Activated naive CD8-positive, alpha-beta T cell treated with anti-CD3 and anti-CD28 coated beads for 36 hours (primary cell): ENCODE data around the gene PTTG1IP2. TPM values are rescaled to one million over a fixed set of nuclear protein-coding genes. Genes with fewer than 3 reads are reported as not detected.
A peak's percentile ranks its signal among the peaks of the same experiment; 100 is the strongest.

Source experiments
- DNase-seq: peaks from one replicate; pipeline ENCODE4 v3.0.0; 2021
- H3K27ac Mint-ChIP-seq: one replicate; pipeline ENCODE4 v1.8.0; 2022; ENCODE audit warnings: mild to moderate bottlenecking, moderate library complexity, mixed read lengths
- H3K27me3 Mint-ChIP-seq: one replicate; pipeline ENCODE4 v1.8.0; 2022; ENCODE audit warnings: mild to moderate bottlenecking, mixed read lengths
- H3K36me3 Mint-ChIP-seq: one replicate; pipeline ENCODE4 v1.8.0; 2021; ENCODE audit warnings: mild to moderate bottlenecking, mixed read lengths
- H3K4me1 Mint-ChIP-seq: one replicate; pipeline ENCODE4 v1.8.0; 2021; ENCODE audit warnings: mixed read lengths
- H3K4me3 Mint-ChIP-seq: one replicate; pipeline ENCODE4 v1.8.0; 2022; ENCODE audit warnings: mild to moderate bottlenecking, moderate library complexity, mixed read lengths
- H3K9me3 Mint-ChIP-seq: one replicate; pipeline ENCODE4 v1.8.0; 2022; ENCODE audit warnings: mixed read lengths
- total RNA-seq, 2 experiments: library from RNA; stranded (reverse); gene quantifications; one replicate each; pipeline ENCODE4 v1.2.3, GENCODE V29; 2021

Gene PTTG1IP2
- total RNA-seq = not detected

GRCh38 chr7:90469554-90469953 lies at the start of gene PTTG1IP2:
Gene PTTG1IP2 (plus strand): TSS chr7:90469639. CDS start chr7:90469787, 148 bp downstream.
- H3K4me3 Mint-ChIP-seq = no peak within 1 kb of the TSS
- peaks cover 12% of the 10 kb centered on the region for H3K9me3 Mint-ChIP-seq
- H3K27ac Mint-ChIP-seq = no peak within 1 kb of the TSS
- peaks cover 7% of the 10 kb centered on the region for H3K4me1 Mint-ChIP-seq
- peaks cover 5% of the 10 kb centered on the region for H3K27me3 Mint-ChIP-seq
- H3K36me3 Mint-ChIP-seq = peaks cover 11% of the 10 kb centered on the region
- DNase-seq = no peak

DNA sequence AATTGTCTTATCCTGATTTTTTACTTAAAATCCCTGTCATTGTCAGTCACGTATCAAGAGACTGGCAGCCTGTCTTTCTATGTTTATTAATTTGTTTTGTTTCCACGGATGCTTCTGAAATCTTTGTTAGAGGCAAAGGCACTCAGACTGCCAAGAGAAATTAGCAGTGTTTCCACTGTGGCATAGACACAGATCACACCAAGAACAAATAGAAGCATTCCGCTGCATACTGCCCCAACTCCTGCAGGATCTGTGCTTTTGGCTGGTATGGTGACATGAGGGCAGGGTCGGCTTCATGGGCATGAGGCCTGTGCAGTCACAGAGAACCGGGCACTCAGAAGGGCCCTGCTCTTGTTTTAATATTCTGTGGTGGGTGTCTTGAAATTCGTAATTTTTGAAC lies 47.8 kb upstream of the PTTG1IP2 start:
- no peaks in the 10 kb centered on the region for H3K9me3 Mint-ChIP-seq
- no peak overlapping the region for H3K4me3 Mint-ChIP-seq
- no peaks in the 10 kb centered on the region for H3K36me3 Mint-ChIP-seq
- no peaks in the 10 kb centered on the region for H3K27me3 Mint-ChIP-seq
- peaks cover 17% of the 10 kb centered on the region for H3K4me1 Mint-ChIP-seq
- no peak overlapping the region for H3K27ac Mint-ChIP-seq
- no peak for DNase-seq

GRCh38 chr7:90424720-90425119 lies 44.7 kb upstream of the PTTG1IP2 start:
- H3K27me3 Mint-ChIP-seq = no peaks in the 10 kb centered on the region
- peak overlapping the region; percentile 3 for H3K4me3 Mint-ChIP-seq
- peak overlapping the region; percentile 43 for H3K27ac Mint-ChIP-seq
- no peak for DNase-seq
- no peaks in the 10 kb centered on the region for H3K9me3 Mint-ChIP-seq
- peaks cover 17% of the 10 kb centered on the region for H3K4me1 Mint-ChIP-seq
- no peaks in the 10 kb centered on the region for H3K36me3 Mint-ChIP-seq

GRCh38 chr7:90425376-90425775 lies 44.1 kb upstream of the PTTG1IP2 start:
- H3K27me3 Mint-ChIP-seq = no peaks in the 10 kb centered on the region
- H3K4me3 Mint-ChIP-seq = peak overlapping the region; percentile 3
- no peaks in the 10 kb centered on the region for H3K36me3 Mint-ChIP-seq
- H3K9me3 Mint-ChIP-seq = no peaks in the 10 kb centered on the region
- no peak for DNase-seq
- peaks cover 17% of the 10 kb centered on the region for H3K4me1 Mint-ChIP-seq
- H3K27ac Mint-ChIP-seq = peak overlapping the region; percentile 43

DNA sequence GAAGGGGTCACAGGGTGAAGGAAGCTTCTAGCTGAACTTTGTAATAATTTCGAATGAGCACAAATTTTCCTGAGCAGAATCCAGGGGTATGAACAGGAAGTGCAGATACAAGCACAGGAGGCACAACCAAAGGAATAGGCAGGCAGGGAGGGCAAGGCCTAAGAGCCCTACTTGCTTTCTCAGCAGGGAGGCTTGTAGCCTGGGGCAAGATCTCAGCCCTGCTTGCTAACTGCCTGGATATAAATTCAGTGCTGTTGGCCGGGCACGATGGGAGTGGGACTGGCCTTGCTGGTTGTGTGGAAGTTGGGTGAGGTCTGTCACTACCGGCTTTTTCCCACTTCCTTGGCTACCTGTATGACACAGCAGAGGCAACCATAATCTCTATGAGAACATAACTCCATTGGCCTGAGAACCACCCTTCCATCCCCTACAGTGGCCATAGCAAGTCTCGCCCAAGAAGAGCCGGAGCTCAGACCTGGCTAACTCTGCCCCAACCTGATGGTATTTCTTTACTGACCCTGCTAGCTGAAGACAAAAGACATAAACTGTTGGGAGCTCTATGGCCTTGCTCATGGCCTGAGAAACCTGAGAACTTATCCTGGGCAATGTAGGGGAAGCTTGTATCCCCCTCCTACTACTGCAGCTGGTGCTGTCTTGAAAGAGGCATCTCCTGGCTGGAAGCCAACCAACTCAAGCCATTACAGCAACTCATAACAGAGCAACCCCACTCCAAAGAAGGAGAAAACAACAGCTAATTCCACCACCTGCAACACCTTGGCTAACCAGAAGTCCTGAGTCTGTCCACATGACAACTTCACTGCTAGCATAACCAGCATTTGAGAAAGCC lies 38.6 kb upstream of the PTTG1IP2 start:
- H3K36me3 Mint-ChIP-seq = no peaks in the 10 kb centered on the region
- H3K27me3 Mint-ChIP-seq = peaks cover 14% of the 10 kb centered on the region
- H3K9me3 Mint-ChIP-seq = peaks cover 2% of the 10 kb centered on the region
- no peak overlapping the region for H3K27ac Mint-ChIP-seq
- DNase-seq = no peak
- peaks cover under 1% of the 10 kb centered on the region for H3K4me1 Mint-ChIP-seq
- H3K4me3 Mint-ChIP-seq = no peak overlapping the region

DNA sequence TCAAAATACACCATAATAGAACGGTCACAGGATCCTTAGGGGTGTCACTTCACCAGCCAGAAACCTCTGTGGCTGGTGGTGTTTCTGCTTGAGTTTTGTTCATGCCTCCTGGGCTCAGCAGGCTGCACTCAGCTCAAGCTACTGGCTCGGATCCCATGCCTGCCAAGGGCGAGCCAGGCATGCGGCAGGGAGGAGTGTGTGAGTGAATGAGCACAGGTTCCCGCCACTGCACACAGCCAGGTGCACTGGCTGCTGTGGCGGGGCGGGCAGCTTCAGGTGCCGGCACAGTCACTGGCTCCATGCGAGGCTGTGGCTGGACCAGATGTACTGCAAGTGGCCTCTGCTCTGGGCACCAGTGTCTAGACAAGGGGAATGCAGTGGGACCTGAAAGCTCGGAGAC lies 36.7 kb upstream of the PTTG1IP2 start:
- Mint-ChIP-seq H3K4me3 (no peak overlapping the region), H3K27ac (no peak overlapping the region), H3K9me3 (peaks cover 2% of the 10 kb centered on the region), H3K27me3 (peaks cover 22% of the 10 kb centered on the region), H3K4me1 (no peaks in the 10 kb centered on the region), H3K36me3 (no peaks in the 10 kb centered on the region)
- DNase-seq = no peak

DNA sequence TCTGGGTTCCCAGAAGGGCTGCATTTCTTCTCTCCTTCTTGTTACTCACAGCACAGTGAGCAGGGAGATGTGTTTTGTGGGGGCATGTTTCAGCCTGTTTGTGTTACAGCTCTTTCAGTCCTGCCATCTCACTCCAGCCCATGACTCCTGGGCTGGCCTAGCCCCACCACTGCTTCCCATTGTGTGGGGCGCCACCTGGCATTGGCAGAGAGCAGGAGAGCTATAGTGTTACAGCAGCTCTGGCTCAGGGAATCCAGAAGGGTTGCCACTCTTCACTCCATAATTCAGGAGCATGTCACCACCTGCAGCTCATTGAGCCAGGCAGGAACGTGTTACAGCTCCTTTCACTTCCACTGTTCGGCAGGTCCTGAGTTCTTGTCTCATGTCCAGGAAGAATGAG lies 36.2 kb upstream of the PTTG1IP2 start:
- no peaks in the 10 kb centered on the region for H3K36me3 Mint-ChIP-seq
- H3K27me3 Mint-ChIP-seq = peaks cover 22% of the 10 kb centered on the region
- H3K4me3 Mint-ChIP-seq = no peak overlapping the region

DNA sequence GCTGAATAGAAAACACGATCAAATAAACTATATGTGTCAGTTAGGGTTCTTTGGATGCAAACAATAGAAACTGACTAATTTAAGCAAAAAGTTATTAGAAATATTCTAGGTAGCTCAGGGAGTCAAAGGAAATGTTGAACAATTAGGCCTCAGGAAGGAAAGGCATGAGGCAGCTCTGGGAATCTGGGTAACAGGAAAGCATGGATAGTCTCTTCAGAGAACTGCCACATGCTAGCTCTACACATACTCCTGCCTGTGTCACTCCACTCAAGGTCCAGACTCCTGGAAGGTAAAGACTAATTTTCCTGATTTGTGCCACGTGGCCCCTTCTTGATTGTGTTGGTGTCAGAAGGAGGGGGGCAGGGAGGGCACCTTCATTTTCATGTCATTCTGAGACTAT lies 23.8 kb upstream of the PTTG1IP2 start:
- H3K36me3 Mint-ChIP-seq = no peaks in the 10 kb centered on the region
- H3K4me1 Mint-ChIP-seq = no peaks in the 10 kb centered on the region
- H3K9me3 Mint-ChIP-seq = no peaks in the 10 kb centered on the region
- peaks cover 4% of the 10 kb centered on the region for H3K27me3 Mint-ChIP-seq
- DNase-seq = no peak
- H3K4me3 Mint-ChIP-seq = no peak overlapping the region
- no peak overlapping the region for H3K27ac Mint-ChIP-seq

More for the DNA sequence above, 36.2 kb upstream of the PTTG1IP2 start:
- no peak overlapping the region for H3K27ac Mint-ChIP-seq
- H3K9me3 Mint-ChIP-seq = peaks cover 3% of the 10 kb centered on the region
- no peaks in the 10 kb centered on the region for H3K4me1 Mint-ChIP-seq
- no peak for DNase-seq

- H3K27ac Mint-ChIP-seq = no peak overlapping the region
- no peaks in the 10 kb centered on the region for H3K9me3 Mint-ChIP-seq
- H3K4me3 Mint-ChIP-seq = no peak overlapping the region
- peaks cover 4% of the 10 kb centered on the region for H3K27me3 Mint-ChIP-seq
- H3K36me3 Mint-ChIP-seq = no peaks in the 10 kb centered on the region
- DNase-seq = no peak
- no peaks in the 10 kb centered on the region for H3K4me1 Mint-ChIP-seq
Observed at GRCh38 chr7:90446137-90446899, 23.1 kb upstream of the PTTG1IP2 start.

DNA sequence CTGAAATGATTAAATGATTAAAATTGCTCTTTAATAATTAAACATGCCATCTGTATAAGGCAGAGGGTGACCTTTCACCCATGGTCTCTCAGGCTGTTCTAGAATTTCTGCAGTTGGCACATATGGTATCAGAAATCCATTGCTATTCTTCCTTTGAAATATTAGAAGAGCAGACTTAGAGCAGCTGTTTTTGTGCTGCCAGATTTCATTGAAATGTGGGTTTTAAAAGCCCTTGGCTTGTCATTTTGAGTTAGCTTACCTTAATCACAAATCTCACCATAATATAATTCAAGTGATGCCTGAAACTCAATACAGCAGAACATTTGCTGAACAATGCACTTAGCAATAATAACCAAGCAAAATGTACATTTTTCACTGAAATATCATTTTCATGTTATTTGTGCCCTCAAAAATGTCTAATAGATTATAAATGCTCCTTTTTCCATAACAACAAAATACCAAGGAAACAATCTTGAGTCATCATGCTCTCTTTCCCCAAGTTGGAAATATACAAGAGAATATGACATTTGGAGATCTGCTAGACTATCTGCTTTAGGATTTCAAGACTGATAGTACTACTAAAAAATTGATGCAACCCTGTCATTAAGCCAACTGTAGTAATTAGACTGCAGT lies 16.1 kb upstream of the PTTG1IP2 start:
- peaks cover 6% of the 10 kb centered on the region for H3K27me3 Mint-ChIP-seq
- H3K27ac Mint-ChIP-seq = no peak overlapping the region
- H3K9me3 Mint-ChIP-seq = no peaks in the 10 kb centered on the region
- H3K4me1 Mint-ChIP-seq = peaks cover 4% of the 10 kb centered on the region
- H3K4me3 Mint-ChIP-seq = no peak overlapping the region
- no peak for DNase-seq
- H3K36me3 Mint-ChIP-seq = no peaks in the 10 kb centered on the region

GRCh38 chr7:90453931-90454330 lies 15.5 kb upstream of the PTTG1IP2 start:
- no peaks in the 10 kb centered on the region for H3K36me3 Mint-ChIP-seq
- no peak overlapping the region for H3K27ac Mint-ChIP-seq
- H3K4me3 Mint-ChIP-seq = no peak overlapping the region
- peaks cover 4% of the 10 kb centered on the region for H3K4me1 Mint-ChIP-seq
- H3K9me3 Mint-ChIP-seq = no peaks in the 10 kb centered on the region
- DNase-seq = no peak
- peaks cover 6% of the 10 kb centered on the region for H3K27me3 Mint-ChIP-seq

- no peaks in the 10 kb centered on the region for H3K9me3 Mint-ChIP-seq
- no peak overlapping the region for H3K4me3 Mint-ChIP-seq
- no peaks in the 10 kb centered on the region for H3K36me3 Mint-ChIP-seq
- DNase-seq = no peak
- H3K27ac Mint-ChIP-seq = no peak overlapping the region
- H3K27me3 Mint-ChIP-seq = peaks cover 6% of the 10 kb centered on the region
- peaks cover 4% of the 10 kb centered on the region for H3K4me1 Mint-ChIP-seq
Observed at GRCh38 chr7:90455163-90456030, 14.0 kb upstream of the PTTG1IP2 start.

GRCh38 chr7:90458104-90458503 lies 11.3 kb upstream of the PTTG1IP2 start:
- H3K4me3 Mint-ChIP-seq = no peak overlapping the region
- H3K27ac Mint-ChIP-seq = no peak overlapping the region
- H3K4me1 Mint-ChIP-seq = peaks cover 7% of the 10 kb centered on the region
- no peak for DNase-seq
- peaks cover 6% of the 10 kb centered on the region for H3K27me3 Mint-ChIP-seq
- peaks cover under 1% of the 10 kb centered on the region for H3K9me3 Mint-ChIP-seq
- H3K36me3 Mint-ChIP-seq = peaks cover under 1% of the 10 kb centered on the region

GRCh38 chr7:90459888-90460287 lies 9.6 kb upstream of the PTTG1IP2 start:
- peaks cover 6% of the 10 kb centered on the region for H3K27me3 Mint-ChIP-seq
- H3K4me3 Mint-ChIP-seq = no peak overlapping the region
- H3K4me1 Mint-ChIP-seq = peaks cover 14% of the 10 kb centered on the region
- H3K27ac Mint-ChIP-seq = no peak overlapping the region
- H3K9me3 Mint-ChIP-seq = peaks cover 12% of the 10 kb centered on the region
- DNase-seq = no peak
- peaks cover 16% of the 10 kb centered on the region for H3K36me3 Mint-ChIP-seq
